OCI-LY7 (cell line): ENCODE measurements around the gene PRCD. TPM values are rescaled to one million over a fixed set of nuclear protein-coding genes. Genes with fewer than 3 reads are reported as not detected.

Source experiments
- BruUV-seq: library from RNA; stranded (reverse); fragments of 400-500 nt; replicated peaks from 2 replicates; lab custom pipeline; 2021; lab: Mats Ljungman, UMichigan
- CTCF ChIA-PET: fragments of 300-600 bp; sonication (Branson Sonifier 250); formaldehyde crosslinking; loops from one replicate; lab custom pipeline; 2022; ENCODE audit warnings: antibody characterized with exemption; ENCODE audit not compliant: unreplicated experiment; lab: Charles Lee
- POLR2A ChIA-PET: fragments of 300-600 bp; sonication (Branson Sonifier 250); formaldehyde crosslinking; loops from one replicate; lab custom pipeline; 2022; ENCODE audit warnings: antibody characterized with exemption; lab: Charles Lee
- DNase-seq: peaks from one replicate; pipeline ENCODE4 v3.0.0-alpha.2; 2015; ENCODE audit warnings: low spot score
- H2AFZ ChIP-seq: fragments of 200-600 bp; sonication (generic), shearing (Covaris generic); 2 replicates; pipeline ENCODE4 v1.6.1; 2014; ENCODE audit warnings: mild to moderate bottlenecking, antibody characterized with exemption, low read length, moderate library complexity
- H3K27ac ChIP-seq: fragments of 200-600 bp; sonication (generic); 2 replicates; pipeline ENCODE4 v1.5.1; 2014; ENCODE audit warnings: mixed run types, low read depth, mild to moderate bottlenecking, moderate library complexity, low read length, inconsistent platforms; ENCODE audit not compliant: poor library complexity, severe bottlenecking
- H3K36me3 ChIP-seq: fragments of 200-600 bp; sonication (generic); 2 replicates; pipeline ENCODE4 v1.6.1; 2014; ENCODE audit warnings: mild to moderate bottlenecking, antibody characterized with exemption, low read length, moderate library complexity, mixed read lengths; ENCODE audit not compliant: insufficient read depth
- H3K4me1 ChIP-seq: fragments of 200-600 bp; sonication (generic); 2 replicates; pipeline ENCODE4 v1.5.1; 2014; ENCODE audit warnings: mild to moderate bottlenecking, low read length; ENCODE audit not compliant: insufficient read depth, poor library complexity, severe bottlenecking
- H3K4me2 ChIP-seq: fragments of 200-600 bp; sonication (generic); 2 replicates; pipeline ENCODE4 v1.6.1; 2014; ENCODE audit warnings: mild to moderate bottlenecking, low read length
- H3K4me3 ChIP-seq: fragments of 200-600 bp; sonication (generic); 2 replicates; pipeline ENCODE4 v1.5.1; 2014; ENCODE audit warnings: mild to moderate bottlenecking, low read depth, low read length; ENCODE audit not compliant: poor library complexity, severe bottlenecking
- H3K79me2 ChIP-seq: fragments of 200-600 bp; sonication (generic); 2 replicates; pipeline ENCODE4 v1.6.1; 2016; ENCODE audit warnings: low read depth, mild to moderate bottlenecking, low read length, moderate library complexity, mixed read lengths; ENCODE audit not compliant: insufficient read depth
- H3K9me2 ChIP-seq: fragments of 200-600 bp; sonication (generic); 2 replicates; pipeline ENCODE4 v1.6.1; 2016; ENCODE audit warnings: mild to moderate bottlenecking, low read length, mixed read lengths; ENCODE audit not compliant: insufficient read depth
- H3K9me3 ChIP-seq: fragments of 200-600 bp; sonication (generic); 2 replicates; pipeline ENCODE4 v1.6.1; 2014; ENCODE audit warnings: mild to moderate bottlenecking, mixed run types, low read length, mixed read lengths
- H4K20me1 ChIP-seq: fragments of 200-600 bp; sonication (generic); 2 replicates; pipeline ENCODE4 v1.6.1; 2014; ENCODE audit warnings: mild to moderate bottlenecking, antibody characterized with exemption, low read length, moderate library complexity, mixed read lengths; ENCODE audit not compliant: insufficient read depth
- CTCF ChIP-seq: fragments of 200-600 bp; sonication (generic); conservative IDR thresholded peaks from 2 replicates; pipeline ENCODE4 v1.5.1; 2014; ENCODE audit warnings: mild to moderate bottlenecking, antibody characterized with exemption, low read length, moderate library complexity, mixed read lengths
- EZH2phosphoT487 ChIP-seq: fragments of 200-600 bp; sonication (generic); IDR thresholded peaks from 2 replicates; pipeline ENCODE4 v1.6.1; 2018; ENCODE audit warnings: low read depth, borderline replicate concordance, mild to moderate bottlenecking, mixed run types, antibody characterized with exemption, low read length, moderate library complexity, mixed read lengths
- intact Hi-C: fragments of 100-400 bp; cut with micrococcal nuclease; formaldehyde crosslinking; loops from one replicate; pipeline ENCODE4 v1.10.0; 2022; ENCODE audit not compliant: unreplicated experiment
- total RNA-seq, 2 experiments: library from RNA; depleted of rRNA in 1 of 2; stranded (reverse); fragments of >200 nt in 1 of 2; shearing (Covaris generic) in 1 of 2; gene quantifications; 2 replicates each; pipeline ENCODE4 v1.2.3, GENCODE V29; 2014 to 2022

The PRCD gene
- total RNA-seq, 2 experiments from 2014 or later, result 5.7 to 15.9 TPM

DNA sequence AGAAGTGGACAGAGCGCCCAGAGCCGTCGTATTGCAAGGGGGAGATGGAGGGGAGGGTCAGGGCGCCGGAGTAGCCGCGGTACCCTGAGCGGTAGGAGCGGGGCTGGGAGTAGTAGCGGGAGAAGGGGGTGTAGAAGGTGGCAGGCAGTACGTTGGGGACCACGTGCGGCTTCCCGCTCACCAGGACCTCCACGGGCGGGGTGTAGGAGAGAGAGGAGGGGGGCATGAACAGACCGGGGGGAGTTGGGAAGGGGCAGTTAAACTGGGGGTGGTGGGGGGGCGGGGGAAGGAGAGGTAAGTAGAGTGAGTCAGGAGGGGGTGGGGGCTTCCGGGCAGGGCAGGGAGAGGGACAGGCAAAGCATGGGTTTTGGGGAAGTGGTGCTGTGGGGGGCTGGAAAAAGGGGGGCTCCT is 29.0 kb downstream of the PRCD start:
- intact Hi-C loops, result no loop called here
- Histone ChIP-seq H3K36me3 (peaks cover 37% of the 10 kb centered on the region), H4K20me1 (peaks cover 12% of the 10 kb centered on the region), H3K4me1 (peaks cover 29% of the 10 kb centered on the region), H3K79me2 (no peaks in the 10 kb centered on the region), H3K9me2 (no peaks in the 10 kb centered on the region), H2AFZ (no peak overlapping the region), H3K9me3 (no peaks in the 10 kb centered on the region), H3K27ac (no peak overlapping the region), H3K4me2 (no peak overlapping the region), H3K4me3 (no peak overlapping the region)
- TF ChIP-seq CTCF (no peak), EZH2phosphoT487 (no peak)
- DNase-seq, result no peak
- CTCF ChIA-PET, result no interaction called here
- no TSS peak for BruUV-seq
- POLR2A ChIA-PET, result interaction anchor here (0.6 to 3.6 kb wide), 3 partner anchors 11 to 73 kb away, joined by 3 to 21 read pairs (median 3); no protein-coding TSS in a partner anchor

GRCh38 chr17:76569607-76570279 is 29.9 kb downstream of the PRCD start:
- intact Hi-C loops, result no loop called here
- no peak overlapping the region for H3K4me2 ChIP-seq
- H3K4me3 ChIP-seq, result no peak overlapping the region
- H3K4me1 ChIP-seq, result peaks cover 29% of the 10 kb centered on the region
- ChIA-PET POLR2A (interaction anchor here (0.5 to 0.6 kb wide), 2 partner anchors 22 to 483 kb away, joined by 3 read pairs; no protein-coding TSS in a partner anchor), CTCF (interaction anchor here (0.6 kb wide), 2 partner anchors 429 to 541 kb away, joined by 3 read pairs; no protein-coding TSS in a partner anchor)
- no peaks in the 10 kb centered on the region for H3K79me2 ChIP-seq
- DNase-seq, result no peak
- BruUV-seq, result no TSS peak
- no peaks in the 10 kb centered on the region for H3K9me3 ChIP-seq
- TF ChIP-seq EZH2phosphoT487, result no peak
- no peak for TF ChIP-seq CTCF
- H4K20me1 ChIP-seq, result peaks cover 12% of the 10 kb centered on the region
- H2AFZ ChIP-seq, result no peak overlapping the region
- no peaks in the 10 kb centered on the region for H3K9me2 ChIP-seq
- H3K36me3 ChIP-seq, result peaks cover 31% of the 10 kb centered on the region
- no peak overlapping the region for H3K27ac ChIP-seq

DNA sequence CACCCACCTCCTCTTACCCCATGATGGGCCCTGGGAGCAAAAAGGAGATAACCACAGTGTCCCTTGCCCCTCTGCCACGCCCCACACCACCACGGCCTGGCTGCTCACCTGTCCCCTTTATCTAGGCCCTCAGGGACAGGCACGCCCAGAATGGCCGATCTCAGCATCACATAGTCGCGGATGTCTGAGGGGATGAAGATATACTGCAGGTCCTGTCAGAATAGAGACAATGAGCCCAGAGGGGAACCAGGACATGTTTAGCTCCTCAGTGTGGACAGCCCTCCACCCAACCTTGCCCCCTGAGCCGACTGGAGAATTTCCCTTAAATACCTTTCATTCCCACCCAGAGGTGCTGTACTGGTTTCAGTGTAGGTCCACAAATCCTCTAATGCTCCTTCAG is 30.6 kb downstream of the PRCD start:
- TF ChIP-seq CTCF (no peak), EZH2phosphoT487 (no peak)
- Histone ChIP-seq H3K4me3 (no peak overlapping the region), H3K79me2 (no peaks in the 10 kb centered on the region), H4K20me1 (peaks cover 9% of the 10 kb centered on the region; the same call in 1 of the 2 replicates), H3K36me3 (peaks cover 24% of the 10 kb centered on the region), H3K4me2 (no peak overlapping the region), H3K9me2 (no peaks in the 10 kb centered on the region), H2AFZ (no peak overlapping the region), H3K27ac (no peak overlapping the region), H3K4me1 (peaks cover 25% of the 10 kb centered on the region), H3K9me3 (no peaks in the 10 kb centered on the region)
- no peak for DNase-seq
- ChIA-PET POLR2A (interaction anchor here (0.5 kb wide), 1 partner anchor 22 kb away, joined by 3 read pairs; no protein-coding TSS in a partner anchor), CTCF (interaction anchor here (0.6 kb wide), 1 partner anchor 430 kb away, joined by 3 read pairs; no protein-coding TSS in a partner anchor)
- intact Hi-C loops, result no loop called here
- BruUV-seq, result no TSS peak
